Fibroblast of gingiva (primary cell): Measurements from ENCODE around the gene UBXN7.
"Not testable (repeated sequence)": the region's sequence is repeated elsewhere in the genome, so short reads cannot be mapped to it uniquely, and the experiment has no call there.

ENCODE experiments used
- DNase-seq: peaks from one replicate; pipeline ENCODE4 v3.0.0-alpha.2; 2011; ENCODE audit warnings: low read depth

UBXN7 gene

GRCh38 chr3:196355668-196356067 is 76.6 kb downstream of the UBXN7 start:
- DNase-seq: no peak

- no peak for DNase-seq
These were observed 78.1 kb downstream of the UBXN7 start for GRCh38 chr3:196354132-196354531.

- DNase-seq: no peak
These were observed 80.7 kb downstream of the UBXN7 start for GRCh38 chr3:196351541-196351940.

GRCh38 chr3:196350067-196350466 is 82.2 kb downstream of the UBXN7 start:
- peak; percentile 30 for DNase-seq

GRCh38 chr3:196348698-196349097 is 83.5 kb downstream of the UBXN7 start:
- DNase-seq: no peak

GRCh38 chr3:196344663-196345062 is 87.6 kb downstream of the UBXN7 start:
- no peak for DNase-seq

- DNase-seq: not testable (repeated sequence)
These were observed 88.3 kb downstream of the UBXN7 start for GRCh38 chr3:196343917-196344316.

GRCh38 chr3:196341137-196341536 is 91.1 kb downstream of the UBXN7 start:
- peak; percentile 49 for DNase-seq

- no peak for DNase-seq
These were observed 91.8 kb downstream of the UBXN7 start for GRCh38 chr3:196340466-196340865.

- peak; percentile 57 for DNase-seq
These were observed 92.6 kb downstream of the UBXN7 start for GRCh38 chr3:196339493-196340254.

- no peak for DNase-seq
These were observed 93.2 kb downstream of the UBXN7 start for GRCh38 chr3:196339044-196339443.

- no peak for DNase-seq
These were observed 95.7 kb downstream of the UBXN7 start for GRCh38 chr3:196336319-196337145.

GRCh38 chr3:196335503-196335948 is 96.7 kb downstream of the UBXN7 start:
- no peak for DNase-seq

GRCh38 chr3:196334982-196335381 is 97.2 kb downstream of the UBXN7 start:
- DNase-seq: no peak

GRCh38 chr3:196332168-196332567 is 100.1 kb downstream of the UBXN7 start:
- DNase-seq: no peak

- DNase-seq: no peak
These were observed 104.8 kb downstream of the UBXN7 start for GRCh38 chr3:196327405-196327804.

GRCh38 chr3:196326936-196327335 is 105.3 kb downstream of the UBXN7 start:
- no peak for DNase-seq

GRCh38 chr3:196323691-196324090 is 108.5 kb downstream of the UBXN7 start:
- DNase-seq: no peak

GRCh38 chr3:196323016-196323415 is 109.2 kb downstream of the UBXN7 start:
- no peak for DNase-seq

- DNase-seq: no peak
These were observed 111.1 kb downstream of the UBXN7 start for GRCh38 chr3:196321162-196321561.

GRCh38 chr3:196320137-196320536 is 112.1 kb downstream of the UBXN7 start:
- DNase-seq: no peak

GRCh38 chr3:196317687-196318467 is 114.3 kb downstream of the UBXN7 start, which contains the start of gene DYNLT2B:
Gene DYNLT2B, minus strand, starts transcription at chr3:196318240. Its CDS starts 88 bp downstream, at chr3:196318152.
- peak; percentile 91 for DNase-seq
